HG02840 (cell line): ENCODE data around the gene KCNN1.

Source experiments
- ATAC-seq: cut with Tn5 transposase; IDR thresholded peaks from one replicate; pipeline ENCODE4 v1.9.1; 2021; ENCODE audit warnings: mild to moderate bottlenecking, moderate library complexity, moderate number of reproducible peaks; ENCODE audit not compliant: unreplicated experiment, low FRiP score

The KCNN1 gene

DNA sequence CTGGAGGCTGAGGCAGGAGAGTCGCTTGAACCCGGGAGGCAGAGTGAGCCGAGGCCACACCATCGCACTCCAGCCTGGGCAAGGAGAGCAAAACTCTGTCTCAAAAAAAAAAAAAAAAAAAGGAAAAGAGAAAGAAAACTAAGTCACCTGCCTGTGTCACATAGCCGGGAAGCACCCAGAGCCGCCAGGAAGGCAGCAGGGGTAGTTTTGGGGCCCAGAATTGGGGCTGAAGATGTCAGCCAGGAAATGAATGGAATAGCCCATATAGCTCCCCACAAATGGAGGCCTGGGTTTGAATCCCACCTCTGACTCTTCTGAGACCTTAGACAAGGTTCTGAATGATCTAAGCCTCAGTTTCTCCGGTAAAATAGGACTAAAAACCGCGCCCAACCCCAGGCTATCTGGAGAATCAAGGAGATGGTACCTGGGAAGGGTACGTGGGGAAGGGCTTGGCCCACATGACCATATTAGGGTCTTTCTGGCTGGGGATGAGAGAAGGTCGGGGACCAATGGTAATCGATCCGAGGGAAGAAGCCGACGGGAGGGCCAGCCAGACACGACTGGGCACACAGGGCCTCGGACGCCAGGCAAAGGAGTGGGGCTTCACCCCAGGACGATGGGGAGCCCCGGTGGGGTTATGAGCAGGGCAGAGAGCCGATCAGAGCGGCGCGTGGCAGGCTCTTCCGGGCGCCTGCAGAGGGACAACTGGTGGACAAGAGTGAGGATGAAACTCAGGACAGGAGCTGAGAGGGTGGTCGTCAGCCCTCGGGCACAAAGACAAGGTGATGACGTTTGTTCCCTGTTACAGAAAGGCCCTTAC is 19.7 kb upstream of the KCNN1 start:
- peak; percentile 14 for ATAC-seq

DNA sequence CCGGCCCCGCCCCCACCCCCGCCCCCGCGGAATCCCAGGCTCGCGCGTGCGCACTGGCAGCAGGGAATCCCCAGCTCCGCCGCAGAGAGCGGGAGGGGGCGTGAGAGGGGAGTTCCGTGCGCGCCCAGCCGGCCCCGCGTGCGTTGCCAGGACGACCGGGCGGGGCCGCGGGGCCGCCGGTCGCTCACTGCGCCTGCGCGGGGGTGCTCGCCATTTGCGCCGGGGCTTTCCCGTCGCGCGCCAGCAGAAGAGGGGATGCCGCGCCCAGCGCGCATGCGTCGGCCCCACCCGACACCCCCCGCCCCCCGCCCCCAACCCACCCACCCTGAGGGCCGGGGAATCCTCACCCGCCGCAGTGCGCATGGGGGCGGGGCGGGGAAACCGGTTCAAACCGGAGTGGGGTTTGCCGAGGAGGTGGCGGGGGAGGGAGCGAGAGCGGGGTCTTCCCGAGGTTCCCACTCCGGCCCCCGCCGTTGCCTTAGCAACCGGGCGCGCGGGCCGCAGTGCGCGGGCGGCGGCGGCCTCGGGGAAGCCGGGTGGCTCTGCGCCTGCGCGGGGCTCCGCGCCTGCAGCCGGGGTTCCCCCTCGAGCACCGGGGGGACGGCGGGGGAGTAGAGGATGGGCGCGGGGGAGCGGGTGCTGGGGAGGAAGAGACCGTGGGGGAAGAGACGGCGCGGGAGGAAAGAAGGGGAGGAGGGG is 18.9 kb upstream of the KCNN1 start:
- ATAC-seq, result peak; percentile 61

DNA sequence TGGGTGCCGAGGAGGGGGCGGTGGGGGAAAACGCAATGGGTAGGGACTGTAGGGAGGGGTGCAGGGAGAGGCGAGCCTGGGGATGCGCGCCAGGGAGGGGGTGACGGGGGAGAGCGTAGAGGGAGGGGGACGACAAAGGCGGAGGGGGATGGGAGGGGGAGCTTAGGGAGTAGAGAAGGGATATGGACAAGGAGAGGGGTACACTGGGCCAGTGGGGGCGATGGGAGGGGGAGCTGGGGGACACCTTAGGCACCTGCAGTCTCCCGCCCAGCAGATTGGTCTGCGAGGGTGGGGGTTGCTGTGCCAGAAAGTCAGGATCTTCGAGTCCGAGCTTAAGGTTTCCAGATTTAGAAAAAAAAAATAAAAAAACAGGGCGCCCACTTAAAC is 18.4 kb upstream of the KCNN1 start:
- ATAC-seq, result no peak

DNA sequence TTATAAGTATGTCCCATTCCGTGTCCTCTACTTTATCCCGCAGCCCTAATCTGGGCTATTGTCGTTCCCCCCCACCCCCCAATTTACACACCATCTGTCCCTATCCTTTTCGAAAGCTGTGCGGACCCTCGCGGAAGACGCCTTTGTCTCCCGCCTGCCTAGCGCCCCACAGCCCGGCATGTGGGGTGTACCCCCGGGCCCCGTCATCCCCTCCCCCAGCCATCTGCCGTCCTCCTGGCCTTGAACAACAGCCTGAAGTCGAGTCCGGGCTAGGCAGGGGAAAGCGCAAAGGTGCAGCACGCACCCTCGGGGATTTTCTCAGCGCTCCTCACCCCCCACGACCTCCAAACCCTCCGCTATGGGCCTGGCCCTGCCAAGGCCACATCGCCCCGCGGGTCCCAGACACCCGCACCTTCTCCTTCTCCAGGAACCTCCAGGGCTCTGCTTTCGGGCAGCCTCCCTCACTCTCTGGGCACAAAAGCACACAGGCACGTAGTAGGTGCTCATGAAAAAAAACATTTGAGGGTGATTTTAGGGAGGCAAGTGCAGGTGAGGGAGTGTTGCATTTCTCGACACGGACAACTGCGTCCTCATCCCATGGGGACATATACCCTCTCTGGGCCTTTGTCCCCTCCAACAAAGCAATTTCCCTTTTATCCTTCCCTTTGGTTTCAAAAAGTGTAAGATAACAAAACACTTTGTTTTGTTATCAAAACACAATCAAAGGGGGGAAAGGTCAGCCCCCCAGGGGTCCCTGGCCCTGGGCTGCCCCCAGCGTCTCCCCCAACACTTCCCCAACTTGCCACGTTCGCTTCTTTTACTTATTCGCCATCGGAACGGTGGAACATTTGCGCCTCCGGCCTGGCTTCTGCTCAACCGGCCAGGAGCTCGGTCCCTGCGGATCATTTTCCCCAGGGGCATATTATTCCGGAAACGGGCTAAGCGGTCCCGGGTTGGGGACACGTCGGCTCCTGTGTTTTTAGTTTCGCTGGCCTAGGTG is 17.7 kb upstream of the KCNN1 start:
- no peak for ATAC-seq

DNA sequence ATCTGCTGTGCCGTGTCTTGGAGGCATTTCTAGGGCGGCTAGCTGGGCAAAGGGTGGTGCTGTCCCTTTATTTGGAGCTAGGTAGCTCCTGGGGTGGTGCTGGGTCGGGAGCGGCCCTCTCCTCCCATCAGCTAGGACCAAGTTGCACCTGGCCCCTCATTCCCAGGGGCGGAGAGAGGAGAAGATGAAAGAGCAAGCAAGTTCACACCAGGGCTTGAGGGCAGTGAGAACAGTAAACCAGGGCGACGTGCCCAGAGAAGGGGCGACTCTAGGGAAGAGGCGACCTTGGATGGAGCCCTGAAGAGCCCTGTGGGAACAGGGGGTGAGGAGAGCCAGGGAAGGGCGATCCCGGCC is 17.0 kb upstream of the KCNN1 start:
- no peak for ATAC-seq

DNA sequence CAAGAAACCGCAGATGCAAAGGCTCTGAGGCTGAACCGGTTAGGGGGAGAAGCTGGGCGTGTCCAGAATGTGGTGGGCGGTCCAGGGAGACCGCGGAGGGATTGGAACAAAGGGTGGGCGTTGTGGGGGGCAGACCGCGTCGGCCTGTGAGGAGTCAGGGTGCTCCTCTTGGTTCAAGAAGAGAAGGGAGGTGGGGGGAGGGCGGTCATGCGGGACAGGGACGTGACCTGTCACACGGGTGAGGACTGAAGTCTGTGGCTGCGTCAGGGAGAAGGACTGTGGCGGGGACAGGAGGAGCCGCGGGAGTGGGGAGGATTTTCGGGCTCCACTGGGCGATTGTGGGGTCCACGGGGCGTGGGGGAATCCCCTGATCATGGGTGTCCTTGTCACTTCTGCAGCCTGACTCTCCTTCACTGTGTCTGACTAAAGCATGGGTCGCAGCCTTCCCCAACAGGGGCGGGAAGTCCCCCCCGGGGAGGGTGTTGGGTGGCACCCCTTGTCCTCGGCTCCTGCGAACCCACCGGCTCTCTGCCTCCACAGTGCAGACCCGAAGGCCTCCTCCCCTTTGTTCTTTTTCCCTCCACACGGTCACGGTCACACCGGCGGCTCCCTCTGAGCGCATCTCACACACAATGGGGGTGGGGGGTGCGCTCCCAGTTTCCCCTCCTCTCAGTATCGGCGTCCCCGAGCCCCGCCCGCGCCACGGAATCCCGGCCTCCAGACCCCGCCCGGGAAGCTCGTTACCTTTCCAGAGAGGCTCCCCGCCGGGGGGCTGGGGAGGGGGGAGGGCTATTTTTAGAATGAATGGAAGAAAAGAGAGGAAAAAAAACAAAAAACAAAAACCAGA is 16.4 kb upstream of the KCNN1 start:
- no peak for ATAC-seq

DNA sequence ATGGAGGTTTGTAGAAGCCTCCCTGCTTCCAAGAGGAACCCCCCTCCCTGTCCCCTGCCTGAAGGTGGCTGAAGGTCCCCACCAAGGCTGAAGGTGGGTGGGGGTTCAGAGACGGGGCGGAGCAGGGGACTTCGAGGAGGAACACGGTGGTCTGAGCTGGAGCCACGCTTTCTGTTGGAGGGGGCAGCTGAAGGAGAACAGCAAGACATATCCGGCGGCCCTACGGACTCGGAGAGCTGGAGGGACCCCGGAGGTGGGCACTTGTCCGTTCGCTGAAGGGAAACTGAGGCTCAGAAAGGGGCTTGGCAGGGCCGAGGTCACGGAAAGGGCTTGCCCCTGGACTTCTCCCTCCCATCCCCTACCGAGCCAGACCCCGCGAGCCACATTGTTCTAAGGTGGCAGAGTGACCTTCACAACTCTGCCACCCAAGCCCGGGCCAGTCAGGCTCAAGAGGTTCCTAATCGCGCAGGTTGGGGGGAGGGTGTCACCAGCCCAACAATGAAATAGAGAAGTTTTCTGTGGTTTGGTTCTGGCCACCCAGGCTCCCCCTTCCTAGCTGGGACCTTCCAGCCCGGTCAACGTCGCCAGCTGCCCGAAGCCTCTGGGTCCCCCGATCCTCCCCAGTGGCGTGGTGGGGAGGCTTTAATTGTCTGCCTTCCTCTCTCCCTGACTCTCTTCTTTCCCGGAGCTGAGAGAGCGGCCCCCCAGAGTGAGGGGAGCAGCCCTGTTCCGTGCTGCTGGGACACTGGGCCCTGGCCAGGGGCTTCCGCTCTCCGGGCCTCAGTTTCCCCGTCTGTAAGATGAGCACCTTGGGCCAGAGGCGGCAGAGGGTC is 15.5 kb upstream of the KCNN1 start:
- ATAC-seq, result no peak

DNA sequence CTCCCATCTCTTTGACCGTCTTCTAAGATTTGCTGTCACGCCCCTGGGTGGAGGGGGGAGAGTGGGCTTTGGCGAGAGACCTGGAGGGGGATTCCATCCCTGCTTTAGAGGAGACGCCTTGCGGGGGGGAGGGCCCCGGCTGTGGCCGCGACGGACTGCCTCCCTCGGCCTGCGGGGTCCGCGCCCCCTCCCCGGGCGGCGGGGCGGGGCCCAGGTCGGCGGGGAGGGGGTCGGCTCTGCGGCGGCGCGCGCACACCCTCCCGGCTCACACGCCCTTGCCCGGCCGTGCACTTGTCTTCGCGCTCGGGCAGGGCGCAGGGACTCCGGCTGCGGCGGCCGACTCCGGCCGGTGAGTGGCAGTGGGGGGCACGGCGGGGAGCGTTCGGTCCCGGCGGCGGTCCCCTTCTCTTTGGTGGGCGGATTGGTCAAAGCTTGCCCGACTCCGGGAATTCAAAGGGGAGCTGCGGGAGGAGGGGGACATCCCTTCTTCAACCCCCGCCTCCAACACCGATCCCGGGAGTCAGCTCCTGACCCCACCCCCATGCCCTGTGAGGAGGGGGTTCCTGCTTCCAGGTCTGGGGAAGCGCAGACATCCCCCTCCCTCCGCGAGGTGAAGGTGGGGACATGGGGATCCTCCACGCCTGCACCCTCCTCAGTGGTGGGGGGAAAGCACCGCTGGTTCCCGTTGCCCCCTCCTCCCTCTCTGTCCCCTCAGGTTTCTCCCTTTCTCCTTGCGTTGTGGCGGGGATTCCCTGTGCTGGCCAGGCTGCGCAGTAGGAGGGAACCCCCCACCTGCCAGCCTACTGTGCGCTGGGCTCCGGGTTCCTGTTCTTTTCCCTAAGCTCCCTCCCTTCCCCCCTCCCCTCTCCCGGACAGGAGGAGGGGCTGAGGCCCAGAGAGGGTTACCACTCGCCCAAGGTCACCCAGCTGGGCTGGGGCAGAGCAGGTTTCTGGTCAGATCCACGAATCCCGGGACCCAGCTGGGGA is 14.6 kb upstream of the KCNN1 start:
- ATAC-seq, result no peak

DNA sequence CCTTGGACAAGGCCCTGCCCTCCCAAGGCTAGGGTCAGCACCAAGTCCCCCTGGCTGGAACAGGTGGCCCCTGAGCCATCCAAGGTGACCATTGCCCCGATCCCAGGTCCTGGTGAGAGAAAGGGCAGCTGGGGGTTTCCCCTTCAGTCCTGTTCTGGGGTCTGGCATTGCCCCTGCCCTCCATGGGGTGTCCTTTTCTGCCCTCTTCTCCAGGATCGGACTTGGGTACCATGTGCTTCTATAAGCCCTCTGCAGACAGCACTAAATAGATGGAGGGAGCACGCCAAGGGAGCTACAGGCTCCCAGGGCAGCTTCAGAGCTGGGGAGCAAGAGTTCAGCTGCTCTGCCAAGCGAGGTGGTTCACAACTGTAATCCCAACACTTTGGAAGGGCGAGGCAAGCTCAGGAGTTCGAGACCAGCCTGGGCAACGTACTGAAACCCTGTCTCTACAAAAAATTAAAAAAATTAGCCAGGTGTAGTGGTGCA is 13.5 kb upstream of the KCNN1 start:
- ATAC-seq, result no peak

DNA sequence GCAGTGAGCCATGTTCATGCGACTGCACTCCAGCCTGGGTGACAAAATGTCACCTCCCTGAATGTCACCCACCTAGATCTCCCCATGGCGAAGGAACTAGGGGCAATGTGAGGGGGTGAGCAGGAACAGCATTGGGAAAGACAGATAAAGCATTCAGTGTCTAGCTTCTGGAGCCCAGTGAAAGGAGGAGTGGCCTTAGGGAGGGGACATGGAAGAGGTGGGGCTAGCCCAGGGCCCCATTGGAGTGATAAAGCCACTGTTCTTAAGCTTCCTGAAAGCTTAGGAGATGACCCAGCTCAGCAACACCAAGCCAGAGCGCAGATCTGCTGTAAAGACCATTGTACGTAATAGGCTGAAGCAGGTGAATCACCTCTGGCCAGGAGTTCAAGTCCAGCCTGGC is 13.0 kb upstream of the KCNN1 start:
- ATAC-seq, result no peak

DNA sequence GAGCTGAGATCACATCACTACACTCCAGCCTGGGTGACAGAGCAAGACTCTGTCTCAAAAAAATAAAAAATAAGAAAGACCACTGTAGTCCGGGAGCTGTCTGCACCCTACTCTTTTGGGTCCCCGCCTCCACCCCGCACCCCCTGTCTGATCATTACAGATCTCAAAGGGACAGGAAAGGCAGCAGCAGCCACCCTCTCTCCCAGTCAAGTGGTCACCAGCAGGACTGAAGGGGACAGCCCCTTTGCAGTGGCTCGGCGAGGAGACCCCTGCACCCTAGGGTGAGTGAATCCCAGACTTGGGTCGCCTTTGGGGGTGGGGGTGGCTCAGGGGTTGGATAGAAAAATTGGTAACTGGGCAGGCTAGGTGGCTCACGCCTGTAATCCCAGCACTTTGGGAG is 12.5 kb upstream of the KCNN1 start:
- ATAC-seq, result no peak

DNA sequence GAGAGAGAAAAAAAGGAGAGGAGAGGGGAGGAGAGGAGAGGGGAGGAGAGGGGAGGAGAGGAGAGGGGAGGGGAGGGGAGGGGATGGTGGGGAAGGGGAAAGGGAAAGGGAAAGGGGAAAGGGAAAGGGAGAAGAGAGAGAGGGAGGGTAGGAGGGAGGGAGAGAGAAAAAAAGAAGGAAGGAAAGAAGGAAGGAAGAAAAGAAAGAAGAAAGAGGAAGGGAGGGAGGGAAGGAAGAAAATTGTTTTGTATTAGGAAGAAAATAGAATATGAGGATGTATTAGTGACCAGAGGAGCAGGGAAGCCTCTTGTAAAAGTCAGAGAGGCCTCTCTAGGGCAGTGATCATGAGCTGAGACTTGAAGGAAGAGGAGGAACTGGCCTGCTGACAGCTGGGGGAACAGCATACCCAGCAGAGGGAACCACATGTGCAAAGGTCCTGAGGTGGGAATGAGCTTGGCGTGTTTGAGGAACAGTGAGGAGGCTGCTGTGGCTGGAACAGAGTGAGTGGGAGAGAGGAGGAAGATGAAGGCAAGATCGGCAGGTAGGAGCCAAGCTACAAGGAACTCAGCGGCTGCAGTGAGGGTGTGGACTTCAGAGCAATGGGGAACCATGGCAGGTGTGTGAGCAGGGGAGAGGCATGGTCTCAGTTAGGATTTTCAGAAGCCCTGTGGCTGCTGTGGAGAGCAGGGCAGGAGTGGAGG is 9.6 kb upstream of the KCNN1 start:
- ATAC-seq, result no peak

DNA sequence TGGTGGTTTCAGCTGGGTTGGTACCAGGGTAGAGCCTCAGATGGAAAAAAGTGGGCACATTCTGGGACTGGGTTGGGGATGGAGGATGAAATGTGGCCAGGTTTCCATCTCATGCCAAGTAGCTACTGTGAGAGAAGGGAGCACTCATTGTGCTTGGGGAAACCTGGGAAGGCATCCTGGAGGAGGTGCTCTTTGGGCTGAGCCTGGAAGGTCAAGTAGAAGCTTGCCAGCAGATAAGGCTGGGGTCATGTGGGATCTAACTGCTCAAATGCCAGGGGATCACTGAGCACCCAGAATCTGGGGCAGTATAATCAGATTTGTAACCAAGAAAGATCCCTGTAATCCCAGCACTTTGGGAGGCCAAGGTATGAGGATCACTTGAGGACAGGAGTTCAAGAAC is 9.0 kb upstream of the KCNN1 start:
- ATAC-seq, result no peak

DNA sequence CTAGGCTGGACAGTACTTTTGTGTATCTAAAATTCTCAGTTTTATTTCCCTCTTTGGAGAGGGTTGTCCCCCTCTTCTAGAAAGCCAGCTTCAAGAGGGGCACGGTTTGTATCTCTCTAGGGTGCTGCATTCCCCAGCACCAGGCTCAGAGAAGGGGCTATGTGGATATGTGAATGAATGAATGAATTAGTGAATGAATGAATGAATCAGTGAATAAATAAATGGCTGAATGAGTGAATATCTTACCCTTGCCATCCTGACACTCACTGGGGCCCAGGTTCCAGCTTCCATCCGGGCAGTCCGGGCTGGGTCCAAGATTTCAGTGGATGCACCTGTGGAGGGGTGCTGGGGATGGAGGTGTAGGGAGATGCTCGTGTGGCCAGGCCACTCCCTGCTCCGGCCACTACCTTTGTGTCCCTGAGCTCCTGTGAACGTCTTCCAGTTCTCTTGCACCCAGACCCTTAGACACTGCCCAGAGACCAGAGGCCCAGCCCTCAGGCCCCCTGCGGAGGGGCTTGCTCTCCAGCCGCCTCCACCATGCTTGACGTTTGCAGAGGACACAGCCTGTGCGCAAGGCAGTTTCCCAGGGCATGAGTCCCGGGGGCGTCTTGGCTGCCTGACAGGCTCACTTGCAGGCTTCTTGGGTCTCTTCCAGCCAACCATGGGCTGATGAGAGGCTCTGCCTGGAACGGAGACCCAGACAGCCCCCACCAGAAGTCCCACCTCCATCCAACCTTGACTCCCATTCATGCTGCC is 2.8 kb upstream of the KCNN1 start:
- ATAC-seq, result no peak

DNA sequence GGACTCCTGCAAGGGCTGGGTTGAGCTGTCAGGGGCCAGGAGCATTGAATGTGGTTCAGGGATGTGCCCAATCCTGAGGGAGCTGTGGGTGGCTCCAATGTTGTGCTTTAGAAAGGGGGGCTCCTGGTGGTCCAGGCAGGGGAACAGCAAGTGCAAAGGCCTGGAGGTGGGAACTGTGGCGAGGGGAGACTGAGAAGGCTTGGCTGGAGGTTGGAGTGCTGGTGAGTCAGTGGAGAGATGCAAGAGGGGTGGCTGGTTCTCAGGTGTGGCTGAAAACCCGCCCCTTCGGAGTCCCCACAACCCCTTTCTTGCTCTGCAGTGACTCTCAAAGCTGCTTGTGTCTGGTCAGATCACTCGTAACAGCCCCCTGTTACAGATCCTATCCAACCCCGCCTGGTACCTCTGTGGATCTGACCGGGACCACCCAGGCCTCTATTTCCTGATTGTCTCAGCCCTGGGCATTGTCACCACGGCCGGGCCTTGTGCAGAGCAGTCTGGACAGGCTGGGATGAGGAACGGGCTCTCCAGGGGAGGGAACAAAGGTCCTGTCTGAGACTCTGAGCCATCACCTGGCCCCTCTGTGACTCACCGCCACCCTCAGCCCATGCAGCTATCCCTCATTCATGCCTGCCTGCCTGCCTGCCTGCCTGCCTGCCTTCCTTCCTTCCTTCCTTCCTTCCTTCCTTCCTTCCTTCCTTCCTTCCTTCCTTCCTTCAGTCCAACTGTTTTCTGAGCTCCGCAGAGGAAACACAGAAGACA is 1.4 kb upstream of the KCNN1 start:
- no peak for ATAC-seq

DNA sequence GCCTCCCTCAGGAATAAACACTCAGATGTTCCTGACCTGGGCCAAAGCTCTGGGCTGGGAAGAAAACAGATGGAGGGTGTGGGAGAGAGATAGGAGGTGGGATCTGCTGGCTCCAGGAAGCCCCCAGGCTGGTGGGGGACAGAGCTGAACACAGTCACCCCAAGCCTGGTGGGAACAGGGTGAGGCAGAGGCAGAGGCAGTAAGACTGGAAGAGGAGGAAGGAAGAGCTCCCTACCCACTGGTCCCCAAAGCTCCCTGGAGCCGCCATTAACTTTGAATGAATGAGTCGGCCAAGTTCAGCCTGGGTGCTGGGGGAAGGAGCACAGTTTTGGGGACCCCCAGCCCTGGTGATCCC is 801 bp upstream of the KCNN1 start:
- ATAC-seq, result no peak
